GM19099 (cell line): ENCODE data around the gene PHC2.

Source experiments
- POLR2A ChIP-seq: IDR thresholded peaks from 3 replicates; pipeline ENCODE4 v1.6.1; 2011; ENCODE audit warnings: low read depth; ENCODE audit not compliant: insufficient read length; ENCODE audit errors: extremely low read depth

The PHC2 gene

GRCh38 chr1:33332881-33333280 lies 98.0 kb downstream of the PHC2 start:
- no peak for TF ChIP-seq POLR2A

GRCh38 chr1:33332357-33332789 lies 98.5 kb downstream of the PHC2 start:
- no peak for TF ChIP-seq POLR2A

GRCh38 chr1:33331444-33332356 lies 99.2 kb downstream of the PHC2 start:
- no peak for TF ChIP-seq POLR2A

GRCh38 chr1:33330906-33331305 lies 100.0 kb downstream of the PHC2 start:
- no peak for TF ChIP-seq POLR2A

- TF ChIP-seq POLR2A, result no peak
Observed at GRCh38 chr1:33330361-33330890, 100.5 kb downstream of the PHC2 start.

GRCh38 chr1:33329600-33330305 lies 101.1 kb downstream of the PHC2 start:
- TF ChIP-seq POLR2A, result no peak

GRCh38 chr1:33328817-33329216 lies 102.1 kb downstream of the PHC2 start:
- TF ChIP-seq POLR2A, result no peak

GRCh38 chr1:33327587-33328325 lies 103.1 kb downstream of the PHC2 start:
- TF ChIP-seq POLR2A, result no peak

GRCh38 chr1:33326785-33327184 lies 104.1 kb downstream of the PHC2 start:
- TF ChIP-seq POLR2A, result no peak

GRCh38 chr1:33324677-33325575 lies 106.0 kb downstream of the PHC2 start:
- TF ChIP-seq POLR2A, result no peak

- TF ChIP-seq POLR2A, result no peak
Observed at GRCh38 chr1:33323663-33324477, 107.0 kb downstream of the PHC2 start.

- TF ChIP-seq POLR2A, result no peak
Observed at GRCh38 chr1:33322870-33323585, 107.9 kb downstream of the PHC2 start.

GRCh38 chr1:33322109-33322508 lies 108.8 kb downstream of the PHC2 start:
- no peak for TF ChIP-seq POLR2A
